Hematopoietic multipotent progenitor cell treated with erythropoietin and hydrocortisone succinate and interleukin-3 and kit ligand, for 4 days (in vitro differentiated cells): ENCODE data around the gene MAP7.

Experiments
- DNase-seq: peaks from one replicate; pipeline ENCODE4 v3.0.0-alpha.2; 2015

MAP7 gene

DNA sequence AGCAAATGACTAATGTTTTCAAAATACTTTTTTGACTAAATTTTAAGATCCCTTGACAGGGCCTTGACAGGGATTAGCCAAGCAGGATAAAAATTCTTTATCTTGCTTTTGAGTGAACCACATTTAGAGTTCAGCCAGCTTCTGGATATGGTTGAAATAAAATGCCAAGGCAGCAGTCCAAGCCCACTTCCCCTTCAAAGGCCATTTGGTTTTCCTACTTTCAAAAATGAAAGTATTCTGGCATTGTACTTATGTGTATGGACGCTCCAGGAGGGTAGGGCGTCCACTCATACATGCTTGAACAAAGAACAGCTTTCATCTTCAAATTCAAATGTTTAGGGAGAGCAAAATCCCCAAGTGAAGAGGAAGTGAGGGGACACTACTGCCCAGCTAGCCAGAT, 178.3 kb downstream of the MAP7 start:
- peak; percentile 25 for DNase-seq

DNA sequence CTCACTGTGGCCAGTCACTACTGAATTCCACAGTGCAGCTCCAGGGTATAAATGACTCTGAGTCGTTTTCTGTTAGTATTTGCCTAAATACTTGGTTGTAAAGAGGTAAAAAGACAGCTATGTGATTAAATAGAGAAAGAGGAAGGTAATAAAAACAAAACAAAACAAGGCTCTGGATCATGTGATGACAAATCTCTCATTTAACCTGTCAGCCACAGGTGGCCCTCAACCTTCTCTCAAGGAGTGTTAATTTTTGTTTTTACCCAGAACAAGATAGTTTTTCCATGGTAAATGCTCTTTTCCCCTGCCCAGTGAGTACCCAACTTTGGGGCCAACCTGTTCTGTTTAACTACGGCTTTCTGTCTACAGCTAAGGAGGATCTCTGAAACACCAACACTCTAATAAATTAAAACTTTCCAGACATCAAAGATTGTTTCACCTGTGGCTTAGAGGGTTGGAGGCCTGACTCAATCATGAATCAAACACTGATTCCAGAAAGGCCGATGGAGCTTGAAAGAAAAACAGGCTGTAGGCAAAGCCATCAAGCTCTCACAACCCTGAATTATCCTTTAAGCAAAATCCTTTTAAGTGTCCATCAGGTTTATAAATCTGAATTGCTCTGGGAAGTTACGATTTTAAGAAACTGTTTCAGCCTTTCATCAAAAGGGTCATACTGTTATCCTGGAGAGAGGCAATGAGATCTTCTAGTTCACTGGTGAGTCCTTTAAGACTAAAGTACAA, 179.1 kb downstream of the MAP7 start:
- no peak for DNase-seq

DNA sequence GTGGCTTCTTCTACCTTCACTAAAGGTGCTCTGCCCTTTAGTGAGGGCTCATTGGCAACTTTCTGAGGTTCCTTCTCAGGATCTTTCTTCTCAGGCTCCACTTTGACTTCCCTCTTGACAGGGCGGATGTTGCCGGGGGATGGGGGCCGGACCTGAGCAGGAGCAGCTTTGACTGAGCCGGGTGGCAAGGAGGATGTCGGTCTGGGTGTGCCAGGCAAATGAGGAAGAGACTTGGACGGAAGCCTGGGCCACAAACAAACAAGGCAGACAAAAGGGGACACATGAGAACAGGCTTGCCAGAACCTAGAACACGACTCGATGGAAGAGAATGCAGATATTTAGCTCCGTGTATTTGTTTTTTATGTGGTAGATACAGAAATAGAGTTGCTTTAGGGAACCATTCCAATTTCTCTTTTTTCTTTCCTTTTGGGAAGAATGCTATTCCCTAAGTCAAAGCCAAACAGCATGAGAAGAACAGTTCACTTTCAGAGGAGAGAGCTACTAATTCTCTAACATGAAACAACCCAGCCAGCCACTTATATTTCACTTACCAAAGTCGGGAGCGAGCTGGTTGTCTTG, 184.4 kb downstream of the MAP7 start:
- peak; percentile 93 for DNase-seq

DNA sequence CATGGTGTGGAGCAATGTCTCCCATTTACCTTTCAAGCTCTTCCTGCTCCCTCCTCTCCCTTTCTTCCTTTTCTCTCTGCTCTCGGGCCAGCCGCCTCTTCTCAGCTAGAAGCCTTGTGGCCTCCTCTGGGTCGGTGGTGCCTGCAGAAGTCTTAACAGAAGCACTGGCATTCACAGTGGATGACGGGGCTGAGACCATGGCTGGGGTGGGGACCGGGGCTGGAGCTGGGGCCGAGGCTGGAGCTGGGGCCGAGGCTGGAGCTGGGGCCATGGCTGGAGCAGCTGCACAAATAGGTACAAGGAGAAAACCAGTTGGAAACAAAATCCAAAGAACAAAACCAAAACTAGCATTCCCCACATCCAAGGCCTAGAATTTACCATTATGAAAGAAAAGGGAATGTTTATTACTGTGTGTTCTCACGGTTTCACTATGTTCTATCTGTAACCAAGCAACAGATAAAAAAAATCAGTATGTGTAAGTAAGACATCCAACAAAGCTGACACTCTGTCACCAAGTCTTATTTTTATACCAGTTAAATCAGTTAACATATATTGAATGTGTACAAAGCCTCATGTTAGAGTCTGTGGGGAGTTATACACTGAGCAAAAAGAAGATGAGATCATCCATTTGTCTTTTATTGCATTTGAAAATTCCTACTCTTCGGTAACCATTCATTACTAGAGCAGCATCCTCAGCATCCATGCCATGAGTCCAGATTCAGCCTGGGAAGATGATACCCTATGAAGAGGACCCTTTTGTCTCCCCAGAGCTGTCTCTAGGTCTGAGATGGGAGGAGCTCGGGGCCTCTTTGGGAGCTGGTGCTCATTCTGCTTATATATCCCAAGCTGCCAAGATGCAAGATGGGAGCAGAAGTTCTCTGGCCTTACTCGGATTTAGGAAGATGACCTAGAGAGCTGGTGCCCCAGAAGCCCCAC, 187.5 kb downstream of the MAP7 start:
- DNase-seq: no peak

DNA sequence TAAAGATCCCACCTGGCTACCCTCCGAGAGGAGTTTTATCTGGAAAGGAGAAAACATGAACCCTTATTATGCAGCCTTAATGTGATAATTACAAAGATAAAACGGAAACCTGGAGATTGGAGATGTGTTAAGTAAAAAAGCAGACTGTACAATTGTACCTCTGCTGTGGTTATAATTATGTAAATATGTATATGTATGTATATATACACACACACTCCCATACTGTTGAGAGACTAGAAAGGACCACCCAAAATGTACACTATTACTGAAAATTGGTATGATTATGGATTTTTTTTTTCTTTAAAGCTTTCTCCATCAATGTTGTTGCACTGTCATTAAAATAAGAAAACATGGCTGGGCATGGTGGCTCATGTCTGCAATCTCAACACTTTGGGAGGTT, 188.4 kb downstream of the MAP7 start:
- no peak for DNase-seq

DNA sequence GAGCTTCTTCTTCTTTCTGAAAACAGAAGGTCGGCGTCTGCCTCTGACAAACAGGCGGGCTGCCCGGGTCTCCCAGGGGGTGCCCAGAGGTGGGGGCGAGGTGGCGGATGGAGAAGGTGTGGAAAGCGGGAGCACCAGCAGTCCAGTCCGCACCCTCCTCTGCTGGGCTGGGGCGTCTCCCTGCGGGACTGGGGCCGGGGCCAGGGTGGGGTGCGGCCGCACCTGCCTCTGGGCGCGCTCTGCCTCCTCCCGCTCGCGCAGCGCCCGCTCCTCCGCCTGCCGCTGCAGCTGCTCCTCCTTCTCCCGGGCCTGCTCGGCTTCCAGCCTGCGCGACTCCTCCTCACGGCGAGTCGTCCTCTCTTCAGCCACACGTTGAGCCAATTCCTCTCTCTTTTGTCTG, 189.4 kb downstream of the MAP7 start:
- no peak for DNase-seq

DNA sequence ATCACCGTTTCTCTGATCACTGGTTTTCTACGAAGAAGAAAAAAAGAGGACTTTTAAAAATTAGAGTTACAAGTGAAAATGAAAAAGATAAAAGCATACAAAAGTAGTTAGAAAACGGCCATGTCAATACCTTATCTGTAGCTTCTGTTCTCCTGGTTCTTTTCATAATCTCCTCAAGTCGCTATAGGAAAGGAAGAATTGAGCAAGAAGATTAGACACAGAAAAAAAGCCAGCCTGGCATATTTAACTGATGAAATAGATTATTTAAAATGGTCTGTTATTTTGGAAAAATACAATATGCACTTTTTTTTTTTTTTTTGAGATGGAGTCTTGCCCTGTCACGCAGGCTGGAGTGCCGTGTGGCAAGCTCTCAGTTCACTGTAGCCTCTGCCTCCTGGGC, 190.4 kb downstream of the MAP7 start:
- DNase-seq: peak; percentile 72

DNA sequence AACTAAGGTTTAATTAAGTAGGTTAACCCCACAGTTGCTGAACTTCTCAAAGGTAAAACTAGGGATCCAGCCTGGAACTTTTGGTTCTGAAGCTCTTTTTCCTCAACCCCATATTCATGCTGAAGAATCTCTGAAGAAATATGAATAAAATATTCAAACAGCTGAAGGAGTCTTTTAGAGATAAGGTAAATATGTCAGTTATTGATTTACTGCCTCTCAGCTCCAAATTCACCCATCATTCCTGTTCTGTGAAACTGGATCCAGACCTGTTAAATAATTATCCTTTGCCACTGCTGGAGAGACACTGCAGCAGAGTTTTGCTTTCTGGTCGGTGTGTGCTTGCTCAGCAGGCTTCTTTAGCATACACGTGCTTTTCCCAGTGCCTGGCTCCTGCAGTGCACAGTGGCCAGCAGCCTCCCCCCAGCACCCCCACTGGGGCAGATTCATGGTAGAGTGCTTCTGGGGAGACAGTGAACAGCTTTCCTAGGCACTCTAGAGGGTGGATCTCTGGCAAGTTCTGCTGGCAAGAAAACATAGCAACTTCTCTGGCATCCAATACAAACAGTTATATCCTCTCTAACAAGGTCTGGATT, 198.6 kb downstream of the MAP7 start:
- no peak for DNase-seq

DNA sequence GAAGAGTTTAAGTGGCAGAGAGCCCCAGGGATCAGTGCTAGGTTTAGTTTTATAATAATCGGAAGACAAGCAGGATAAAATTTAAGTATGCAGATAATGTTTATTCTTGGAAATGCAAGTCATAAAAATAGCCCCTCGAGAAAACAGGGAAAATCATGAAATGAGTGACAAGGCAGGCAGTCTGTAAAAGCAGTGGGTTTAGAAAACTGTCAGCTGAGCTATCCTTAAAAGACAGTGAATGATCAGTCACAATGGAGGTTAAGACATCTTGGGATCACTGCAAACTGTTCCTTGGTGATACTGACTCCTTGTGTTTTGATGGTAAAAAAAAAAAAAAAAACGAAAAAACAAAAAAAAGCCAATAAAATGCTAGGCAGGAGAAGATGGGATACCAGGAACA, 199.3 kb downstream of the MAP7 start:
- no peak for DNase-seq

DNA sequence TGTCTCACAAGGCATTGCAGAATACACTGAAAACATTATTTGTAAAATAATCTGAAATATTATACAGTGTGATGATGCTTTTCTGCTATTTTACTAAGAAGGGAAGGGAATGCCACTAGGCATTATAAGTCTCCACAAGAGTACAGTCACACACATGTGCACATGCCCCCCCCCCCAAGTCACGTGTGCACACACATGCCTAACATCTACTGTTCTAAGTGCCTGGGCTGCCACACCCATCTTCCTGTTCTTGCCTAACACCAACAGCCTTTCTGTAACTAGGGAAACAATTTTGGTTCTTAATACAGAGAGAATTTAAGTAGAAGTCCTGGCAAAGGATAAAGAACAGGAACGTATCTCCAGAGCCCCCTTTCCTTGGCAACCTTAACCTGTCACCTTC, 202.4 kb downstream of the MAP7 start:
- peak; percentile 57 for DNase-seq

DNA sequence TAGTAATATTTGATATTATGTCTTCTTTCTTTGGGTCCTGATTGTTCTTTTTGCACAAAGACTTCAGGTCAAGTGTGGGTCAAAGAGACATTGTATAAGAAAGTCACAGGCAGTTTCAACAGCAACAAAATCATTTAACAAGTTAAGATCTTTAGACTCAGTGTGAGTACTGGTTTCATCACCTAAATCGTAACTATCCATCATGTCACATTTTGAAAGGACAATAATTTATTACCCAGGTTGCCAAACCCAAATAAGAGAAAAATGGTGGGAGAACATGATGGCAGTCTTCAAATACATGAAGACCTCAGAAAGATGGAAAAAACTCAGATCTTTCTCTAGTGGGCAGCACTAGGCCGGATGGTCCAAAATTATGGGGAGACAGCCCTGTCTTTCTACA, 205.1 kb downstream of the MAP7 start:
- no peak for DNase-seq

DNA sequence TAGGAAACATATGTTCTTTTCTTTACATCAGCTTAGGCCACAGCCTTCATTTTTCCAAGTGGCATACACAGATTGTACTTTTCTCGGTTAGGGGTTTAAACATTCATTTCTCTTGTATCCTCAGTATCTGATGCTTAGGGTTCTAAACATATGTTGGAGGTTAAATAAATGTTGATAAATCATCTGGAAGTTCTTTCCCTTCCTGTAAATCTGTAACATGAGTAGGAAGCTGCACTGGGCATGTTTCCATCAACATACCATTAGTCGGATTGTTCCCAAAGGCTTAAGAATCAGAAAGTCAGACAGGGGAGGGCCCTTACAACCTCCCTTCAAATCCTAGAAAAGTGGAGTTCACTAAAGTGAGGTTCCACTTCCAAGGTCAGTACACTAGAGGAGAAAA, 205.8 kb downstream of the MAP7 start:
- DNase-seq: no peak

DNA sequence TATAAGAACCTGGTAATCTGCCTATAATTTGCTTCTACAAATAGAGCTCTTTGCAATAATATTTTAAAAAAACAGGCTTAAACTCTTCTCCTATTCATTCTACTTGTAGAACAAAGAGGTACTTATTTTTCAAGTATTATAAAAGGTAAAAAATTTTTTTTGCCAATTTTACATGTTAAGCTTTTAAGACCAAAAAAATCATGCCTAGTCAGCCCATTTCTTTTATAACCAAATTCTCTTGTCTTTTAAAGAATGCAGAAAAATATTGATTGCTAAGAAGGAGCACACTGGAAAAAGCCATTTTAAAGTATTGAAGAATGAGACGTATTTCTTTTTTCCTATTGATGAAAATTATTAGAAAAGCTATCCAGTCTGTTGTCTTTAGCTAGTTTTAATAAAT, 206.5 kb downstream of the MAP7 start:
- no peak for DNase-seq

DNA sequence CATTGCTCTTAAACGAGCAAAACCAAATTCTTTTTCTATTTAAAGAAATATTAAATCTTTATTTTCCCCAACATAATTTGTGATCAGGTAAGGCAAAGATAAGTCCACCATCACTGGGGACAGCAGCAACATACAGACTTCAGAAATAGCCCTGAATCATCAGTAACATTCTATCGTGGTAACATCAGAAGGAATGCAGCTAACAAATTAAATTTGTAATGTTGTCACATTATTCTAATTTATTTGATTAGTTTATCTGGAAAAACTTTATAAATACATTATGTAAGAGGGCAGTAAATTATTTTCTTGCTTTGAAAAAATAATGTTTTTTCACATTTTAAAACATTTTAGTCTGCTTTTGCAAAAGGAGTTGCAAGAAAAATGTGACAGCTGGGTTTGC, 206.9 kb downstream of the MAP7 start:
- DNase-seq: no peak

DNA sequence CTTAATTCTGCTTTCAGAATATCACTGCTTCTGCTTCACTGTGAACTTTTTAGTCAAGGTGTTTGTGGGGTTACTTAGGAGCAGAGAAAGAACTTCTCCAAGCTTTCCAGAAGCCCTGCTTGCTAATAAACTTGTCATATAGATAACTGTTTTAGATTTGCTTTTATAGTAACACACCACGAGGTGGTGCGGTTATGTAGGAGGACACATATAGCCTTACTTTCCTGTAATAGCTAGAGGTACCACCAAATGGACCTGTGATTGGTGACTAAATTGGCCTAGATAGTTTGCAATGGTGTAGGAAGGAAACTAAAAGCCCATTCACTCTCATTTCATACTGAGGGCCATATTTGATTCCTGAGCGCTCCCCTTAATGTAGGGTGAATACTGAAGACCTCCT, 208.3 kb downstream of the MAP7 start:
- peak; percentile 30 for DNase-seq

DNA sequence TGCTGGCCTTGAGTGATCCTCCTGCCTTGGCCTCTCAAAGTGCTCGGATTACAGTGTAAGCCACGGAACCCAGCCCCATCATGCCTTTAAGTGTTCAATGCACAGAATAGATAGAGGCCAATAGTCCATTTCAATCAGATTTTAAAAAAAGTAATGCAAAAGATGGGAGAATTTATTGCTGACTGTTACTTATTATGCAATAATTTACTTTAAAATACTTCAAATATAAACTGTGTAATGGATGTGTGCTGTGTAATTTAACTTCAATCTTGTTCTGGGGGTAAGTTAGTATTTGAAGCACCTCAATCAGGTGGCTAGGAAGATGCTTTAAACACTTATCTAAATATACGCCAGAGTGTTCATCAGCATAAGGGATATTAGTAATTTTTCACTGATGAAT, 208.9 kb downstream of the MAP7 start:
- no peak for DNase-seq

DNA sequence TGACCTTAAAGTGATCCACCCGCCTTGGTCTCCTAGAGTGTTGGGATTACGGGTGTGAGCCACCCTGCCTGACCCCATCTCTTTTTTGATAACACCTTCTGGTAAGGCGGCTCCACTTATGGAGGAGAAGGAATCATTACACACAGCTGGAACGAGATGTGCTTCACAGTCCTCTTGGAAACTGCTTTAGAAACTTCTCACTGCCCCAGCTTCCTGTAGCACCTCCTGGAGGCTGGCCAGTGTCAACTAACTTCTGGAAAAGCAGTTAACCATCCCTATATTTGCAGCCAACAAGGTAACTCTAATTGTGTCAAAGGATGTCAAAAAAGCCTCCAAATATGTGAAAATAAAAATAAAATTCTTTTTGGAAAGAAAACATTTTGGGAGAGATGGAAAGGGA, 211.7 kb downstream of the MAP7 start:
- peak; percentile 29 for DNase-seq

DNA sequence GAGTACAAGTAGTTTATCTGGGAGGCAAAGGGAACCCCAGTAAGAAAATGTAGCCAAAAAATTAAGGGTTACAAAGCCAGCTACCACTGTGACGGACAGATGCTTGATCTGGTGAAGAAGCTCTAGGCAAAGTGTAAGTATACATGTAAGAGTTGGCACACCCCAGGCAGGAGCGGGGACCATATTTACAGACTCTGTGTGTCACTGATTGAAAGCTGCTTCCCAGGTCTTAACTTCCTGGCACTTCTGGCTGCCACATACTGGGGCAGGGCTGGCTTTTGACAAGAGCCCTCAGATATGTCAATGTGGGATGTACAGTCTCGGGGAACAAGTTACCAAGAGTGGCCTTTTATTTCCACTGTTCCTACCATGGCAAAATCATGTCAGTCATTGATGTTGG, 212.6 kb downstream of the MAP7 start:
- no peak for DNase-seq

DNA sequence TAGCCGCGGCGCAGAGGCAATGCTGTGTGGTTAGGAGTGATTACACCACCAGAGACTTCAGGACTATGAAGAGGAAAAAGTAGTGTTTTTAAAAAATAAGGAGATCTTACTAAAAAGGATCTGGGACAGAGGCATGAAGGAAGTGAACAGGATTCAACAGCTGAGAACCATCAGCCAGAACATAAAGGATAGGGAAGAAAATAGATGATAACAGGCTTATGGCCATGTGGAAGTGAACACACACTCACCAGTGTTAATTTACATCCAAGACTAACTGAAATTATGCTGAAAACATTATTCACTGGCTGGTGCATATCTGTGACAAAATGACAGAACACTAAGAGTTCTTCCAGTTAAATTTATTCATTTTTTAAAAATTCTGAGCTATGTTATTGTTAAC, 213.1 kb downstream of the MAP7 start:
- DNase-seq: no peak

DNA sequence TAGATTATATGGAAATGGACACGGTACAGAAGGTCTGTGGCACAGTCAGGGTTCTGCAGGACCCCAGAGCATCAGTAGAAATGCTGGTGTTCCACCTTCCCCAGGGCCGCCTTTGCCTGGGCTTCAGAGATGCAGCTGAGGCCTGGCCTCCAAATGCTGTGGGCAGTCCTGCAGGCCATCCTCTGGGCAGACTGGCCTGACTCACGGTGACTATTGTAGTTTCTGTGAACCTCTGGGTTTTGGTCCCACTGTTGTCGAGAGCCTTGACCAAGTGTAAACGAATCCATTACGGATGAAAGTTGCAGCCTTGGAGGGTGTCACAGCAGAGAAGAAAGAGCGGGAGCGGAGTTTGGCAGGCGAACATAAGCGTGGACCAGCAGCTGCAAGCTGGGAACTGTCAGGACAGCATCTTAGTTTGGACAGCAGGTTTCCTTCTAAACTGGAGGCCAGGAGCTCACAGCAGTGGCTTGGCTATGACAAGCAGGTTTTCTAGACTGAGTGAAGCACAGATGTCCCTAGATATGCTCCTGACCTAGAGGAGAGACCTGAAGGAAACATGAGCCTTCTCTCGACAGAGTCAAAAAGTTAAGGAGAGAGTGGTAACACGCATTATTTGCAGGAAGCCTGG, 214.4 kb downstream of the MAP7 start:
- DNase-seq: no peak

DNA sequence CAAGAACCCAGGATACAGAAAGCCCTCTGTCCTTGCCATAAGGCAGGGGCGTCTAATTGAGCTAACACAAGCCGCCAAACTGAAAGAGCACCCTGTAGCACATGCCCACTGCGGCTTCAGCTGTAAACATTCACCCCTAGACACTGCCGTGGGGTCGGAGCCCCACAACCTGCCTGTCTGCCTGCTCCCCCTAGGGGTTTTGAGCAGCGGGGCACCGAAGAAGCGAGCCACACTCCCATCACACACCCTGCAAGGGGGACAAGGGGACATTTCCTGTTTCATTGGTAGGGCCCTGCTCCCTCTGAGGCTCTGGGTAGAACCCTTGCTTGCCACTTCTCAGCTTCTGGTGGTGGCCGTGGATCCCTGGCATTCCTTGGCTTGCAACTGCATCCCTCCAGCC, 215.4 kb downstream of the MAP7 start:
- peak; percentile 54 for DNase-seq

DNA sequence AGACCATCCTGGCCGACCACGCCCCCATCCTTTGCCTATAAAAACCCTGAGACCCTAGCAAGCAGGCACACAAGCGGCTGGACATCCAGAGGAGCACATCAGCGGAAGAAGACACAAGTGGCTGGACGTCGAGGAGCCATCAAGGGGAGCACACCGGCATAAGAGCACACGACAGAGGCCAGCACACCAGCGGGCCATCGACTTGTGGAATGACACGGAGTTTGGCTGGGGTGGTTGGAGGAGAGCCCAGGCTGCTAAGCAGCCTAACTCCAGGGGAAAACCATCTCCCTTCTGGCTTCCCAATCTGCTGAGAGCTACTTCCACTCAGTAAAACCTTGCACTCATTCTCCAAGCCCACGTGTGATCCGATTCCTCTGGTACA, 215.8 kb downstream of the MAP7 start:
- no peak for DNase-seq

DNA sequence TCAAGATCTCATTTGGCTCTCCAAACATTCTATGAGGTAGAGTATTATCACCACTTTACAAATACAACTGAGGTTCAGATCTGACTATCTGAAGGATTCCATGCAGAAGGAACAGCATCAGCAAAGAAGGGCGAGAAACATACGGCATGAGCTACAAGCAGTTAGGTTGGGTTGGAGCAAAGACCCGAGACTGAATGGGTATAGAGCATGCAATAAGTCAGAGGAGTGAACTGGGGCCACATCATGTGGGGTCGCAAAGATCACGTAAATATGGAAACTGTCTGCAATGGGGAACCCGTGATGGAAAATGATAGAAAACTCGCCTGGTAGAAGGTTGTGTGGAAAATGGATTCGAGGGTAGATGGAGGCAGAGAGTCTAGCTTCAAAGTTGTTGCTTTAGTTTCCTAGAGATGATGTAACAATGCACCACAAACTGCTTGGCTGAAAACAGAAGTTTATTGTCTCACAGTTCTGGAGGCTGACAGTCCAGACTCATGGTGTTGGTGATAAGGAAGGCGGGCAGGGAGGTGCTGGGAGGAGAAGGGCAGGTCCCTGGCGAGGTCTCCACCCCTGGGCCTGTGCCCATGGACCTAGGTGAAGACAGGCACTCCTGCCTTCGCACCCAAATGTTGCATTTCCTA, 216.3 kb downstream of the MAP7 start:
- DNase-seq: peak; percentile 86
